Measurements from ENCODE around the gene GSAP.
"Not testable (repeated sequence)": the region's sequence is repeated elsewhere in the genome, so short reads cannot be mapped to it uniquely, and the experiment has no call there.

GSAP gene

GRCh38 chr7:77295549-77295948, 120.6 kb downstream of the GSAP start:
- Histone ChIP-seq H3K4me1 (ENCODE audit: control insufficient read depth, insufficient read depth, low read length) (no peaks in the 10 kb centered on the region), H3K27me3 (ENCODE audit: control insufficient read depth, insufficient read depth, low read length) (no peaks in the 10 kb centered on the region), H3K9me3 (ENCODE audit: control insufficient read depth, insufficient read depth, low read length) (no peaks in the 10 kb centered on the region), H3K27ac (ENCODE audit: low read length) (no peak overlapping the region), H3K4me3 (ENCODE audit: low read length) (no peak overlapping the region), H3K36me3 (ENCODE audit: control insufficient read depth, insufficient read depth, low read length) (no peaks in the 10 kb centered on the region)
- WGBS (ENCODE audit: insufficient coverage, insufficient read length): 100% methylated on average over 1 of the region's 2 CpGs
- DNase-seq (ENCODE audit: low read depth, low spot score): no peak

GRCh38 chr7:77293046-77293445, 123.1 kb downstream of the GSAP start:
- Histone ChIP-seq H3K27me3 (ENCODE audit: control insufficient read depth, insufficient read depth, low read length) (no peaks in the 10 kb centered on the region), H3K36me3 (ENCODE audit: control insufficient read depth, insufficient read depth, low read length) (no peaks in the 10 kb centered on the region), H3K27ac (ENCODE audit: low read length) (no peak overlapping the region), H3K4me3 (ENCODE audit: low read length) (no peak overlapping the region), H3K4me1 (ENCODE audit: control insufficient read depth, insufficient read depth, low read length) (no peaks in the 10 kb centered on the region), H3K9me3 (ENCODE audit: control insufficient read depth, insufficient read depth, low read length) (0 out of 2 replicates have a peak, but pooled peaks cover 1% of the 10 kb centered on the region)
- WGBS (ENCODE audit: insufficient coverage, insufficient read length): no CpG with 5 or more reads among the region's 4 CpGs
- DNase-seq (ENCODE audit: low read depth, low spot score): no peak

GRCh38 chr7:77290425-77290824, 125.7 kb downstream of the GSAP start:
- H3K36me3 ChIP-seq (ENCODE audit: control insufficient read depth, insufficient read depth, low read length): no peaks in the 10 kb centered on the region
- no peak overlapping the region for H3K27ac ChIP-seq (ENCODE audit: low read length)
- H3K27me3 ChIP-seq (ENCODE audit: control insufficient read depth, insufficient read depth, low read length): no peaks in the 10 kb centered on the region
- H3K4me1 ChIP-seq (ENCODE audit: control insufficient read depth, insufficient read depth, low read length): no peaks in the 10 kb centered on the region
- H3K4me3 ChIP-seq (ENCODE audit: low read length): no peak overlapping the region
- no peak for DNase-seq (ENCODE audit: low read depth, low spot score)
- 0 out of 2 replicates have a peak, but pooled peaks cover 1% of the 10 kb centered on the region for H3K9me3 ChIP-seq (ENCODE audit: control insufficient read depth, insufficient read depth, low read length)

GRCh38 chr7:77289387-77289786, 126.8 kb downstream of the GSAP start:
- DNase-seq (ENCODE audit: low read depth, low spot score): no peak
- no CpG with 5 or more reads among the region's 3 CpGs for whole genome bisulfite sequencing (ENCODE audit: insufficient coverage, insufficient read length)
- Histone ChIP-seq H3K9me3 (ENCODE audit: control insufficient read depth, insufficient read depth, low read length) (0 out of 2 replicates have a peak, but pooled peaks cover 1% of the 10 kb centered on the region), H3K4me1 (ENCODE audit: control insufficient read depth, insufficient read depth, low read length) (no peaks in the 10 kb centered on the region), H3K27me3 (ENCODE audit: control insufficient read depth, insufficient read depth, low read length) (no peaks in the 10 kb centered on the region), H3K36me3 (ENCODE audit: control insufficient read depth, insufficient read depth, low read length) (no peaks in the 10 kb centered on the region), H3K4me3 (ENCODE audit: low read length) (no peak overlapping the region), H3K27ac (ENCODE audit: low read length) (no peak overlapping the region)

- DNase-seq (ENCODE audit: low read depth, low spot score): no peak
- Histone ChIP-seq H3K4me3 (ENCODE audit: low read length) (no peak overlapping the region), H3K9me3 (ENCODE audit: control insufficient read depth, insufficient read depth, low read length) (0 out of 2 replicates have a peak, but pooled peaks cover 1% of the 10 kb centered on the region), H3K4me1 (ENCODE audit: control insufficient read depth, insufficient read depth, low read length) (no peaks in the 10 kb centered on the region), H3K27ac (ENCODE audit: low read length) (no peak overlapping the region), H3K36me3 (ENCODE audit: control insufficient read depth, insufficient read depth, low read length) (no peaks in the 10 kb centered on the region), H3K27me3 (ENCODE audit: control insufficient read depth, insufficient read depth, low read length) (no peaks in the 10 kb centered on the region)
- WGBS (ENCODE audit: insufficient coverage, insufficient read length): no CpG with 5 or more reads among the region's 7 CpGs
These were observed 127.4 kb downstream of the GSAP start for GRCh38 chr7:77288676-77289320.

- no peak for DNase-seq (ENCODE audit: low read depth, low spot score)
- Histone ChIP-seq H3K9me3 (ENCODE audit: control insufficient read depth, insufficient read depth, low read length) (0 out of 2 replicates have a peak, but pooled peaks cover 1% of the 10 kb centered on the region), H3K36me3 (ENCODE audit: control insufficient read depth, insufficient read depth, low read length) (no peaks in the 10 kb centered on the region), H3K4me3 (ENCODE audit: low read length) (no peak overlapping the region), H3K4me1 (ENCODE audit: control insufficient read depth, insufficient read depth, low read length) (no peaks in the 10 kb centered on the region), H3K27ac (ENCODE audit: low read length) (no peak overlapping the region), H3K27me3 (ENCODE audit: control insufficient read depth, insufficient read depth, low read length) (no peaks in the 10 kb centered on the region)
- no CpG with 5 or more reads among the region's 2 CpGs for WGBS (ENCODE audit: insufficient coverage, insufficient read length)
These were observed 131.5 kb downstream of the GSAP start for GRCh38 chr7:77284616-77285015.

GRCh38 chr7:77284005-77284404, 132.1 kb downstream of the GSAP start:
- Histone ChIP-seq H3K27ac (ENCODE audit: low read length) (no peak overlapping the region), H3K4me1 (ENCODE audit: control insufficient read depth, insufficient read depth, low read length) (no peaks in the 10 kb centered on the region), H3K4me3 (ENCODE audit: low read length) (no peak overlapping the region), H3K9me3 (ENCODE audit: control insufficient read depth, insufficient read depth, low read length) (0 out of 2 replicates have a peak, but pooled peaks cover 1% of the 10 kb centered on the region), H3K36me3 (ENCODE audit: control insufficient read depth, insufficient read depth, low read length) (no peaks in the 10 kb centered on the region), H3K27me3 (ENCODE audit: control insufficient read depth, insufficient read depth, low read length) (no peaks in the 10 kb centered on the region)
- no CpG with 5 or more reads among the region's 4 CpGs for WGBS (ENCODE audit: insufficient coverage, insufficient read length)
- DNase-seq (ENCODE audit: low read depth, low spot score): no peak

- no peaks in the 10 kb centered on the region for H3K4me1 ChIP-seq (ENCODE audit: control insufficient read depth, insufficient read depth, low read length)
- no peaks in the 10 kb centered on the region for H3K36me3 ChIP-seq (ENCODE audit: control insufficient read depth, insufficient read depth, low read length)
- H3K9me3 ChIP-seq (ENCODE audit: control insufficient read depth, insufficient read depth, low read length): no peaks in the 10 kb centered on the region
- no CpG with 5 or more reads among the region's 1 CpG for WGBS (ENCODE audit: insufficient coverage, insufficient read length)
- no peak for DNase-seq (ENCODE audit: low read depth, low spot score)
- no peaks in the 10 kb centered on the region for H3K27me3 ChIP-seq (ENCODE audit: control insufficient read depth, insufficient read depth, low read length)
- no peak overlapping the region for H3K27ac ChIP-seq (ENCODE audit: low read length)
- H3K4me3 ChIP-seq (ENCODE audit: low read length): no peak overlapping the region
These were observed 133.3 kb downstream of the GSAP start for GRCh38 chr7:77282897-77283296.

- Histone ChIP-seq H3K36me3 (ENCODE audit: control insufficient read depth, insufficient read depth, low read length) (no peaks in the 10 kb centered on the region), H3K27me3 (ENCODE audit: control insufficient read depth, insufficient read depth, low read length) (no peaks in the 10 kb centered on the region), H3K4me1 (ENCODE audit: control insufficient read depth, insufficient read depth, low read length) (no peaks in the 10 kb centered on the region), H3K9me3 (ENCODE audit: control insufficient read depth, insufficient read depth, low read length) (no peaks in the 10 kb centered on the region), H3K27ac (ENCODE audit: low read length) (no peak overlapping the region), H3K4me3 (ENCODE audit: low read length) (no peak overlapping the region)
- DNase-seq (ENCODE audit: low read depth, low spot score): no peak
- no CpG with 5 or more reads among the region's 3 CpGs for WGBS (ENCODE audit: insufficient coverage, insufficient read length)
These were observed 134.2 kb downstream of the GSAP start for GRCh38 chr7:77281780-77282478.

- no peak for DNase-seq (ENCODE audit: low read depth, low spot score)
- no peaks in the 10 kb centered on the region for H3K4me1 ChIP-seq (ENCODE audit: control insufficient read depth, insufficient read depth, low read length)
- H3K4me3 ChIP-seq (ENCODE audit: low read length): no peak overlapping the region
- H3K36me3 ChIP-seq (ENCODE audit: control insufficient read depth, insufficient read depth, low read length): no peaks in the 10 kb centered on the region
- no peak overlapping the region for H3K27ac ChIP-seq (ENCODE audit: low read length)
- H3K27me3 ChIP-seq (ENCODE audit: control insufficient read depth, insufficient read depth, low read length): no peaks in the 10 kb centered on the region
- H3K9me3 ChIP-seq (ENCODE audit: control insufficient read depth, insufficient read depth, low read length): no peaks in the 10 kb centered on the region
- no CpG with 5 or more reads among the region's 4 CpGs for WGBS (ENCODE audit: insufficient coverage, insufficient read length)
These were observed 140.0 kb downstream of the GSAP start for GRCh38 chr7:77276120-77276519.

- not testable (repeated sequence) for DNase-seq (ENCODE audit: low read depth, low spot score); H3K27ac ChIP-seq (ENCODE audit: low read length); H3K9me3 ChIP-seq (ENCODE audit: control insufficient read depth, insufficient read depth, low read length); H3K27me3 ChIP-seq (ENCODE audit: control insufficient read depth, insufficient read depth, low read length); H3K36me3 ChIP-seq (ENCODE audit: control insufficient read depth, insufficient read depth, low read length); H3K4me1 ChIP-seq (ENCODE audit: control insufficient read depth, insufficient read depth, low read length); H3K4me3 ChIP-seq (ENCODE audit: low read length)
- no CpG with 5 or more reads among the region's 2 CpGs for WGBS (ENCODE audit: insufficient coverage, insufficient read length)
These were observed 140.5 kb downstream of the GSAP start for GRCh38 chr7:77275663-77276062.

Measured in iPS DF 6.9 (cell line).